ENCODE data around the gene KRT81. TPM values are rescaled to one million over a fixed set of nuclear protein-coding genes. Genes with fewer than 3 reads are reported as not detected.

The KRT81 gene
- total RNA-seq, 2 donors from 2014 or later, result 0.77 TPM; not detected in 1

GRCh38 chr12:52331039-52331438, 39.7 kb upstream of the KRT81 start:
- intact Hi-C loops (cut with DNase I), result no loop called here
- Histone ChIP-seq H3K4me1 (no peaks in the 10 kb centered on the region), H3K36me3 (no peaks in the 10 kb centered on the region), H3K9me3 (no peaks in the 10 kb centered on the region), H3K27me3 (no peaks in the 10 kb centered on the region), H3K27ac (no peak overlapping the region), H3K9ac (ENCODE audit: low read depth in 2 of 2, low read length in 2 of 2) (no peak overlapping the region), H3K4me3 (no peak overlapping the region)
- TF ChIP-seq CTCF (IDR thresholded peaks at IDR 0.05), result no peak
- DNase-seq, result no peak

DNA sequence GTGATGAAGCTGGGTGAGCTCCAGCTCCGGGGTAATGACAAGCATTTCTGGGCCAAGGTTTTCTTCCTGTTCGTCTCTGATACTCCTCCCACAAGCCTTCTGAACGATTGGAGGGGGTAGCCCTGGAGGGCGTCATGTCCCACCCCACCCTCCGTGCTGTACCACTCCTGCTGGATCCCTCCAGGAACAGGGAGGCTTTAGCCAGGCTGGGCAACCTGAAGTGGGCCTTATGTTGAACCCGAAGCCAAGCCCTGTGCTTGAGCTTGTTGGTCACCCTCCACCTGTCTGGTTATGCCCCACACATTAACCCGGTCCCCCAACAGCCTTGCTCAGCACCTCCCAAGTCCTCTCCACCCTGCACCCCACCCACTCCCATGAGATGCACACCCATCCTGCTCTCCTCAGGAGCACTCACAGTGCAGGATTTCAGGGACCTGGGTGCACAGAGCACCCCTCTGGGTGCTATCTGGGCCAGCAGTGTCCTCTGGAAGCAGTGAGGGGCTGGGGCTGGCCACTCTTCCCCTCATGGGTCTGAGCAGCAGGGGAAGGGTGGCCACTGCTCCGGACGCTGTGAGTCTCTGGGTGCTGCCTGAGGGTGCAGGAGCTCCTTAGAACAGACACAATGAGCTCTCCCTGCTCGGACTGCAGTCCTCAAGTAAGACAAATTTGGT, 36.6 kb upstream of the KRT81 start:
- H3K9me3 ChIP-seq, result no peaks in the 10 kb centered on the region
- no peak for TF ChIP-seq CTCF (IDR thresholded peaks at IDR 0.05)
- H3K4me3 ChIP-seq, result no peak overlapping the region
- no peak overlapping the region for H3K9ac ChIP-seq (ENCODE audit: low read depth in 2 of 2, low read length in 2 of 2)
- H3K27me3 ChIP-seq, result no peaks in the 10 kb centered on the region
- no peaks in the 10 kb centered on the region for H3K36me3 ChIP-seq
- no peak for DNase-seq
- no peak overlapping the region for H3K27ac ChIP-seq
- intact Hi-C loops (cut with DNase I), result loop anchor here (2.0 kb wide), 1 partner anchor 171 kb away; no protein-coding TSS in a partner anchor
- no peaks in the 10 kb centered on the region for H3K4me1 ChIP-seq

DNA sequence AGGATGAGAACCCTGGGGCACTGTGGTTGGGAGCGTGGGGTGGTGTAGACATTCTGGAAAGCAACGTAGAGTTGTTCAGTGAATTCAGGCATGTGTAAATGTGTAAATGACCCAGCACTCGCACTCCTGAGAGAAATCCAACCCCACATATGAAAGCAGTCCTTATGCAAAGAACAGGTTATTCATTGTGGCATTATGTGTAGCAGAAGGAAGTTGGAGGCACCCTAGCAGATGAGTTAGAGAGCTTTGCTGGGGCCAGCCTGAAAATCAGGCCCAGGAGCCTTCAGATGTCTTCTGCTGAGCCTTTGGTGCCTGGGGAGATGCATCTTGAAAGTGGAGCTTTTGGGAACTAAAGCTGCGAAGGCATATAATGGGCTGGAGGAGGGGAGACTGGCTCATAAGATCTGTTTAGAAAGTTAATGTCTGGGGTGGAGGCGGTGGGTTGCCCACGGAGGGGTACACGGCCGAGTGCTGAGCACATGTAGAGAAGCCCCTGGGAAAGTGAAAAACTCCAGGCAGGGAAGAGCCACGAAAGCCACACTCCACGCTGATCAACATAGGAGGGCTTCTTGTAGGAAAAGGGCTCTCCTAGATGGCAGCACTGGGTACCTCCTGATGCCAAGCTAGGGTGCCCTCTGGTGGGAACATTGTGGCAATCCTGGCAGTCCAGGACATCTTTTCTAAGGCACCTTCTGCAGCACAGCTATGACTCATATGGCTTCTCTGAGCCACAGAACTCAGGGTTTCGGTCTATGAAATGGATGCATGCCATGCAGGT, 35.9 kb upstream of the KRT81 start:
- intact Hi-C loops (cut with DNase I), result no loop called here
- Histone ChIP-seq H3K4me3 (no peak overlapping the region), H3K27me3 (no peaks in the 10 kb centered on the region), H3K36me3 (no peaks in the 10 kb centered on the region), H3K27ac (no peak overlapping the region), H3K9me3 (no peaks in the 10 kb centered on the region), H3K9ac (ENCODE audit: low read depth in 2 of 2, low read length in 2 of 2) (no peak overlapping the region), H3K4me1 (no peaks in the 10 kb centered on the region)
- TF ChIP-seq CTCF (IDR thresholded peaks at IDR 0.05), result peak; percentile 66
- peak; percentile 86 for DNase-seq

- peaks cover 3% of the 10 kb centered on the region for H3K27me3 ChIP-seq
Measured at GRCh38 chr12:52324153-52324444, 32.8 kb upstream of the KRT81 start.

More at GRCh38 chr12:52324153-52324444, 32.8 kb upstream of the KRT81 start:
- no peak overlapping the region for H3K27ac ChIP-seq
- no peak overlapping the region for H3K4me3 ChIP-seq
- H3K36me3 ChIP-seq, result no peaks in the 10 kb centered on the region
- DNase-seq, result no peak
- no peak for TF ChIP-seq CTCF (IDR thresholded peaks at IDR 0.05)
- no peak overlapping the region for H3K9ac ChIP-seq (ENCODE audit: low read depth in 2 of 2, low read length in 2 of 2)
- H3K9me3 ChIP-seq, result no peaks in the 10 kb centered on the region
- H3K4me1 ChIP-seq, result no peaks in the 10 kb centered on the region
- intact Hi-C loops (cut with DNase I), result no loop called here

Data from colonic mucosa (tissue), 4 donors.